ENCODE data around the gene FHIT. TPM values are rescaled to one million over a fixed set of nuclear protein-coding genes. Genes with fewer than 3 reads are reported as not detected.

Gene FHIT
- total and polyA plus RNA-seq, 8 donors: 1.8 to 10.6 (median 7.1) TPM

DNA sequence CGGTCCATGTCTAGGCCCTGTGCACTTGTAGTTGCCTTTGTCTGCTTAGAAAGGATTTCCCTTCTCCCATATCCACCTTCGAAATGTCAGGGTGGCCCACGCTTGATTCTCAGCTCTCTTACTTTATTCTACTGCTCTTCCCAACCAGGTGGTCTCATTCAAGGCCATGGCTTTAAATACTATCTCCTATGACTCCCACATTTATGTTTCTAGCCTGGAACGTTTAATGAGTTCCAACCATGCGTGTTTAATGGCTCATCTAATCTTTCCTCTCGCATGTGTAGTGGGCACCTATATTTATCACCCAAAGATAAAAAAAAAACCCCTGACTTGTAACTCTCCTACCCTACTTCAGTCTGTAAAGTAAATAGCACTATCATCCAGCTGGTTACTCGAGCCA, 1474.2 kb downstream of the FHIT start:
- intact Hi-C loops (cut with DNase I; ENCODE audit: low total_unique reads): no loop called here
- peaks cover 0 to 8% (median 0%) of the 10 kb centered on the region in 4 donors for H3K4me1 ChIP-seq
- 60 to 75% (median 71%) methylated on average over 7 of the region's 7 CpGs for WGBS, 5 donors
- H3K27me3 ChIP-seq: no peaks in the 10 kb centered on the region
- no peaks in the 10 kb centered on the region for H3K36me3 ChIP-seq
- H3K9me3 ChIP-seq: no peaks in the 10 kb centered on the region
- TF ChIP-seq POLR2AphosphoS5 (IDR thresholded peaks at IDR 0.05) (no peak), EP300 (IDR thresholded peaks at IDR 0.05) (no peak), POLR2A (IDR thresholded peaks at IDR 0.05) (no peak)
- TF ChIP-seq, protein P1, sequence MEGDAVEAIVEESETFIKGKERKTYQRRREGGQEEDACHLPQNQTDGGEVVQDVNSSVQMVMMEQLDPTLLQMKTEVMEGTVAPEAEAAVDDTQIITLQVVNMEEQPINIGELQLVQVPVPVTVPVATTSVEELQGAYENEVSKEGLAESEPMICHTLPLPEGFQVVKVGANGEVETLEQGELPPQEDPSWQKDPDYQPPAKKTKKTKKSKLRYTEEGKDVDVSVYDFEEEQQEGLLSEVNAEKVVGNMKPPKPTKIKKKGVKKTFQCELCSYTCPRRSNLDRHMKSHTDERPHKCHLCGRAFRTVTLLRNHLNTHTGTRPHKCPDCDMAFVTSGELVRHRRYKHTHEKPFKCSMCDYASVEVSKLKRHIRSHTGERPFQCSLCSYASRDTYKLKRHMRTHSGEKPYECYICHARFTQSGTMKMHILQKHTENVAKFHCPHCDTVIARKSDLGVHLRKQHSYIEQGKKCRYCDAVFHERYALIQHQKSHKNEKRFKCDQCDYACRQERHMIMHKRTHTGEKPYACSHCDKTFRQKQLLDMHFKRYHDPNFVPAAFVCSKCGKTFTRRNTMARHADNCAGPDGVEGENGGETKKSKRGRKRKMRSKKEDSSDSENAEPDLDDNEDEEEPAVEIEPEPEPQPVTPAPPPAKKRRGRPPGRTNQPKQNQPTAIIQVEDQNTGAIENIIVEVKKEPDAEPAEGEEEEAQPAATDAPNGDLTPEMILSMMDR (IDR thresholded peaks at IDR 0.05): no peak
- no peak overlapping the region for H3K4me3 ChIP-seq
- H3K27ac ChIP-seq: no peak overlapping the region
- no peak for DNase-seq

DNA sequence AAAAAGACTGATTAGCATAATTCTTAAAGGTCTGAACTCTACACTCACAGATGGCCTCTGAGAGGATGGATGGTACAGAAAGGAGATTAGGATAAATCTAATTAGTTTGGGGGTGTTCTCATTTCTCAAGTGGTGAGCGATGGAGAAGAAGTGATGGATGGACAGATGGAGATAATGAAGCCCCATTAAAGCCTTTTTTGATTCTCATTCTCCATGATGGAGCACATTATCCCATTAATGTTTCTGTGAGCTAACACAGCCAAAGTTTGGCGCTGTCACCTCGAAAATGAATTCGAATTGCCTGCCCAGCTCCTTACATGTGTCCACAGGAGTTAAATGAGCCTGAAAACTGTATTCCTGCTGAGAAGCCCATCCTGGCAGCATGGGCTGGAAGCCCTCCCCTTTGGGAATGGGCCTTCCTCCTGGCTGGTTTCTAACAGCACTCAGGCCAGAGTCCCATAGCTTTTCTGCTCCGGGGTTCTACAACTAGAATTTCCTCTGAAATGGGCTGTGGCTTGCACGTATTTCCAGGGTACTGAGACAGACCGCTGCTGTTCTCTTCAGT, 1475.4 kb downstream of the FHIT start:
- no peak overlapping the region for H3K27ac ChIP-seq
- 78 to 97% (median 87%) methylated on average over 7 of the region's 7 CpGs for WGBS, 5 donors
- DNase-seq: no peak
- no peak overlapping the region for H3K4me3 ChIP-seq
- H3K27me3 ChIP-seq: no peaks in the 10 kb centered on the region
- H3K4me1 ChIP-seq: peaks cover 0 to 8% (median 0%) of the 10 kb centered on the region in 4 donors
- no peaks in the 10 kb centered on the region for H3K36me3 ChIP-seq
- intact Hi-C loops (cut with DNase I; ENCODE audit: low total_unique reads): no loop called here
- H3K9me3 ChIP-seq: no peaks in the 10 kb centered on the region
- TF ChIP-seq EP300 (IDR thresholded peaks at IDR 0.05) (no peak), POLR2AphosphoS5 (IDR thresholded peaks at IDR 0.05) (no peak), POLR2A (IDR thresholded peaks at IDR 0.05) (no peak)
- TF ChIP-seq, protein P1 (IDR thresholded peaks at IDR 0.05): no peak

DNA sequence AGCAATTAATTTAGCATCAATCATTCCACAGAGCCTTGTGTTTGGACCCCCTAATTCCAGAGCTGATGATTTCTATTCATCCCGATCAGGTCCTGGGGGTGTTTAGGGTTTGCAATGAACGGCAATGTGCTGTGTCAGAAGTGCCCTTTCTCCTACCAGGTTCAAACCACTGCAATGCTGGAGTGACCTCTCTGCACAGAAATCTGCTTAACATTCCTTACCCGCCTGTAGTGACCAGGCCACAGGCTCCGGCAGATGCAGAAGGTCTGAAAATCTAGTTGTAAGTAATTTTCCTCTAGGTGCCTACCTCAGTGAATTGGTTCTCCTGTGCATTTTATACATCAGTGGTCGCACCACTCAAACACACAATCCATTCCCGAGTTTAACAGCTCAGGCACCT, 1476.1 kb downstream of the FHIT start:
- Histone ChIP-seq H3K27me3 (no peaks in the 10 kb centered on the region), H3K4me1 (peaks cover 0 to 8% (median 0%) of the 10 kb centered on the region in 4 donors), H3K9me3 (no peaks in the 10 kb centered on the region), H3K36me3 (no peaks in the 10 kb centered on the region), H3K4me3 (no peak overlapping the region), H3K27ac (no peak overlapping the region)
- intact Hi-C loops (cut with DNase I; ENCODE audit: low total_unique reads): no loop called here
- WGBS, 5 donors: 80 to 95% (median 93%) methylated on average over 6 of the region's 6 CpGs
- TF ChIP-seq, protein P1 (IDR thresholded peaks at IDR 0.05): no peak
- TF ChIP-seq EP300 (IDR thresholded peaks at IDR 0.05): no peak
- no peak for TF ChIP-seq POLR2AphosphoS5 (IDR thresholded peaks at IDR 0.05)
- TF ChIP-seq POLR2A (IDR thresholded peaks at IDR 0.05): no peak
- DNase-seq: no peak

DNA sequence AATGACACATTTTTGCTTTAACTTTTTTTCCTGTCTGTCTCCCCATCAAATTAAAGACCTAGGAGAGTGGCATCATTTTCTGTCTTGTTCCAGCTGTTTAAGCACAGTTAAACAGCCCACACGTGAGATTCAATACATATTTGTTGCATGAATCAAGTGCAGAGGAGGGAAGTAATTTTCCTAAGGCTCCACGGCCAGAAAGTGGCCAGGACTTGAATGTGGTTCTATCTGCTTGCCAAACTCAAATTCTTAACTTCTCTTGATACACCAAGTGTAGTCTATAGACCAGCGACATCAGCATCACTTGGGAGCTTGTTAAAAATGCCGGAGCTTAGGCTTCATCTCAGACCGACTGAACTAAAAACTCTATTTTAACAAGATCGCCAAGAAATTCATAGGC, 1476.6 kb downstream of the FHIT start:
- no peaks in the 10 kb centered on the region for H3K9me3 ChIP-seq
- no peaks in the 10 kb centered on the region for H3K36me3 ChIP-seq
- no peak for DNase-seq
- H3K27ac ChIP-seq: no peak overlapping the region
- H3K4me1 ChIP-seq: peaks cover 0 to 8% (median 0%) of the 10 kb centered on the region in 4 donors
- H3K4me3 ChIP-seq: no peak overlapping the region
- no peak for TF ChIP-seq POLR2AphosphoS5 (IDR thresholded peaks at IDR 0.05)
- no peak for TF ChIP-seq EP300 (IDR thresholded peaks at IDR 0.05)
- no peak for TF ChIP-seq POLR2A (IDR thresholded peaks at IDR 0.05)
- TF ChIP-seq, protein P1 (IDR thresholded peaks at IDR 0.05): no peak
- 72 to 90% (median 82%) methylated on average over 6 of the region's 6 CpGs for WGBS, 5 donors
- intact Hi-C loops (cut with DNase I; ENCODE audit: low total_unique reads): no loop called here
- H3K27me3 ChIP-seq: no peaks in the 10 kb centered on the region
